DND-41 (cell line): ENCODE measurements around the gene FCRL3.

Source experiments
- ATAC-seq: fragments of 200-7000 bp; cut with Tn5 transposase; 3 replicates; pipeline ENCODE4 v1.9.1; 2021; ENCODE audit warnings: low read depth; ENCODE audit not compliant: insufficient read depth
- DNase-seq: peaks from one replicate; pipeline ENCODE4 v3.0.0-alpha.2; 2020
- H2AFZ ChIP-seq: 2 replicates; pipeline ENCODE4 v1.6.0; 2012; ENCODE audit warnings: low read depth, low read length
- H3K27ac ChIP-seq: 2 replicates; pipeline ENCODE4 v1.5.1; 2012; ENCODE audit warnings: low read length, inconsistent platforms
- H3K27me3 ChIP-seq: fragments of 200-600 bp; sonication (generic); 2 replicates; pipeline ENCODE4 v1.6.0; 2012; ENCODE audit warnings: low read length, mild to moderate bottlenecking, inconsistent platforms; ENCODE audit not compliant: insufficient read depth, poor library complexity
- H3K36me3 ChIP-seq: 2 replicates; pipeline ENCODE4 v1.5.1; 2012; ENCODE audit warnings: low read length, inconsistent platforms; ENCODE audit not compliant: insufficient read depth
- H3K4me1 ChIP-seq: 2 replicates; pipeline ENCODE4 v1.5.1; 2012; ENCODE audit warnings: mild to moderate bottlenecking, low read length; ENCODE audit not compliant: insufficient read depth
- H3K4me2 ChIP-seq: 2 replicates; pipeline ENCODE4 v1.6.0; 2012; ENCODE audit warnings: mild to moderate bottlenecking, moderate library complexity, low read length, inconsistent platforms; ENCODE audit not compliant: insufficient read depth
- H3K4me3 ChIP-seq, 2 experiments: fragments of 200-600 bp in 1 of 2; shearing (Covaris generic) in 1 of 2; 2 replicates each; pipeline ENCODE4 v1.5.1; 2012 to 2016; ENCODE audit warnings: inconsistent platforms in 2 of 2, low read length in 2 of 2, mild to moderate bottlenecking in 2 of 2, low read depth in 1 of 2, moderate library complexity in 1 of 2
- H3K79me2 ChIP-seq: 2 replicates; pipeline ENCODE4 v1.6.0; 2012; ENCODE audit warnings: low read length, inconsistent platforms; ENCODE audit not compliant: insufficient read depth
- H3K9ac ChIP-seq: 2 replicates; pipeline ENCODE4 v1.6.0; 2012; ENCODE audit warnings: low read depth, mild to moderate bottlenecking, inconsistent platforms, low read length, moderate library complexity
- H3K9me3 ChIP-seq: 2 replicates; pipeline ENCODE4 v1.5.1; 2012; ENCODE audit warnings: low read length, moderate library complexity, mild to moderate bottlenecking, inconsistent platforms; ENCODE audit not compliant: insufficient read depth, severe bottlenecking
- H4K20me1 ChIP-seq: 2 replicates; pipeline ENCODE4 v1.6.0; 2012; ENCODE audit warnings: low read length; ENCODE audit not compliant: insufficient read depth
- CTCF ChIP-seq: IDR thresholded peaks from 2 replicates; pipeline ENCODE4 v1.5.1; 2012; ENCODE audit warnings: borderline replicate concordance, low read length, moderate library complexity, mild to moderate bottlenecking; ENCODE audit not compliant: poor library complexity, severe bottlenecking; ENCODE audit errors: extremely low read depth
- EZH2 ChIP-seq: IDR thresholded peaks from 3 replicates; pipeline ENCODE4 v1.6.1; 2012; ENCODE audit warnings: borderline replicate concordance, low read depth, mild to moderate bottlenecking, moderate library complexity, low read length, inconsistent platforms; ENCODE audit not compliant: severe bottlenecking

Gene FCRL3

GRCh38 chr1:157658571-157658970 is 42.0 kb downstream of the FCRL3 start:
- Histone ChIP-seq H3K9me3 (no peaks in the 10 kb centered on the region), H3K27ac (peak overlapping the region; percentile 95), H3K27me3 (no peaks in the 10 kb centered on the region), H3K36me3 (no peaks in the 10 kb centered on the region), H3K4me2 (no peak overlapping the region), H3K4me1 (peaks cover 84% of the 10 kb centered on the region), H2AFZ (0 out of 2 replicates have a peak overlapping the region, but pooled peaks have one; percentile 9), H3K79me2 (no peaks in the 10 kb centered on the region), H3K4me3 (no peak overlapping the region), H4K20me1 (no peaks in the 10 kb centered on the region), H3K9ac (peak overlapping the region; percentile 52; the same call in 1 of the 2 replicates)
- ATAC-seq (no peak), DNase-seq (no peak)
- TF ChIP-seq EZH2 (no peak), CTCF (no peak)

- Histone ChIP-seq H3K4me3 (no peak overlapping the region), H3K4me1 (peaks cover 73% of the 10 kb centered on the region), H4K20me1 (no peaks in the 10 kb centered on the region), H3K79me2 (no peaks in the 10 kb centered on the region), H3K27ac (peak overlapping the region; percentile 98), H2AFZ (peak overlapping the region; percentile 48), H3K36me3 (no peaks in the 10 kb centered on the region), H3K4me2 (peak overlapping the region; percentile 46), H3K9ac (peak overlapping the region; percentile 51), H3K9me3 (no peaks in the 10 kb centered on the region), H3K27me3 (no peaks in the 10 kb centered on the region)
- ATAC-seq (peak; percentile 29), DNase-seq (peak; percentile 7)
- TF ChIP-seq CTCF (no peak), EZH2 (no peak)
Observed at GRCh38 chr1:157653494-157653873, 47.1 kb downstream of the FCRL3 start.

- Histone ChIP-seq H3K9me3 (no peaks in the 10 kb centered on the region), H4K20me1 (no peaks in the 10 kb centered on the region), H2AFZ (peak overlapping the region; percentile 48), H3K4me3 (peak overlapping the region in 1 of 2 experiments; percentile 36; a peak in 2 of 4 replicates), H3K27ac (peak overlapping the region; percentile 98), H3K27me3 (no peaks in the 10 kb centered on the region), H3K9ac (peak overlapping the region; percentile 51), H3K4me1 (peaks cover 71% of the 10 kb centered on the region), H3K36me3 (no peaks in the 10 kb centered on the region), H3K4me2 (peak overlapping the region; percentile 46), H3K79me2 (no peaks in the 10 kb centered on the region)
- TF ChIP-seq EZH2 (no peak), CTCF (no peak)
- peak; percentile 69 for DNase-seq
- peak; percentile 94 for ATAC-seq
Observed at GRCh38 chr1:157652859-157653493, 47.6 kb downstream of the FCRL3 start.
